ENCODE measurements around the gene OR51B5. TPM values are rescaled to one million over a fixed set of nuclear protein-coding genes. Genes with fewer than 3 reads are reported as not detected.
"Not testable (repeated sequence)": the region's sequence is repeated elsewhere in the genome, so short reads cannot be mapped to it uniquely, and the experiment has no call there.

Gene OR51B5
- total RNA-seq, 1 donor from 2014 or later: not detected

GRCh38 chr11:5364214-5364613, 20.9 kb upstream of the OR51B5 start:
- Mint-ChIP-seq H3K4me1 (ENCODE audit: unreplicated experiment) (no peaks in the 10 kb centered on the region), H3K9me3 (no peaks in the 10 kb centered on the region), H3K27ac (no peak overlapping the region), H3K36me3 (no peaks in the 10 kb centered on the region), H3K4me3 (no peak overlapping the region), H3K27me3 (peaks cover 5% of the 10 kb centered on the region)
- TF ChIP-seq CTCF (conservative IDR thresholded peaks at IDR 0.05): no peak
- no peak for DNase-seq (ENCODE audit: extremely low spot score, unreplicated experiment)

GRCh38 chr11:5363679-5364078, 20.4 kb upstream of the OR51B5 start:
- Mint-ChIP-seq H3K4me3 (no peak overlapping the region), H3K4me1 (ENCODE audit: unreplicated experiment) (no peaks in the 10 kb centered on the region), H3K9me3 (no peaks in the 10 kb centered on the region), H3K36me3 (no peaks in the 10 kb centered on the region), H3K27me3 (peaks cover 5% of the 10 kb centered on the region), H3K27ac (no peak overlapping the region)
- no peak for DNase-seq (ENCODE audit: extremely low spot score, unreplicated experiment)
- no peak for TF ChIP-seq CTCF (conservative IDR thresholded peaks at IDR 0.05)

- no peak for DNase-seq (ENCODE audit: extremely low spot score, unreplicated experiment)
- Mint-ChIP-seq H3K4me3 (no peak overlapping the region), H3K4me1 (ENCODE audit: unreplicated experiment) (no peaks in the 10 kb centered on the region), H3K36me3 (no peaks in the 10 kb centered on the region), H3K27ac (no peak overlapping the region), H3K9me3 (no peaks in the 10 kb centered on the region), H3K27me3 (peaks cover 5% of the 10 kb centered on the region)
- TF ChIP-seq CTCF (conservative IDR thresholded peaks at IDR 0.05): no peak
Observed at GRCh38 chr11:5362017-5362625, 18.8 kb upstream of the OR51B5 start.

GRCh38 chr11:5356031-5356430, 12.7 kb upstream of the OR51B5 start:
- not testable (repeated sequence) for H3K9me3 Mint-ChIP-seq; H3K4me1 Mint-ChIP-seq (ENCODE audit: unreplicated experiment); H3K27ac Mint-ChIP-seq; H3K4me3 Mint-ChIP-seq; H3K27me3 Mint-ChIP-seq; H3K36me3 Mint-ChIP-seq; DNase-seq (ENCODE audit: extremely low spot score, unreplicated experiment)

GRCh38 chr11:5351208-5351607, 7.9 kb upstream of the OR51B5 start, which contains the start of gene OR51B6:
Gene OR51B6 (plus strand): TSS chr11:5351508. CDS start chr11:5351508, 0 bp downstream.
- no peak within 1 kb of the TSS for H3K27ac Mint-ChIP-seq
- no peak for DNase-seq (ENCODE audit: extremely low spot score, unreplicated experiment)

GRCh38 chr11:5349550-5349949, 6.2 kb upstream of the OR51B5 start:
- no peaks in the 10 kb centered on the region for H3K36me3 Mint-ChIP-seq
- H3K4me3 Mint-ChIP-seq: no peak overlapping the region
- H3K4me1 Mint-ChIP-seq (ENCODE audit: unreplicated experiment): no peaks in the 10 kb centered on the region
- H3K9me3 Mint-ChIP-seq: no peaks in the 10 kb centered on the region
- DNase-seq (ENCODE audit: extremely low spot score, unreplicated experiment): no peak
- no peak for TF ChIP-seq CTCF (conservative IDR thresholded peaks at IDR 0.05)
- peaks cover 19% of the 10 kb centered on the region for H3K27me3 Mint-ChIP-seq
- H3K27ac Mint-ChIP-seq: no peak overlapping the region

More at GRCh38 chr11:5351208-5351607, 7.9 kb upstream of the OR51B5 start, which contains the start of gene OR51B6:
- no peaks in the 10 kb centered on the region for H3K9me3 Mint-ChIP-seq
- no peaks in the 10 kb centered on the region for H3K4me1 Mint-ChIP-seq (ENCODE audit: unreplicated experiment)
- no peaks in the 10 kb centered on the region for H3K36me3 Mint-ChIP-seq
- TF ChIP-seq CTCF (conservative IDR thresholded peaks at IDR 0.05): no peak
- H3K4me3 Mint-ChIP-seq: no peak within 1 kb of the TSS
- H3K27me3 Mint-ChIP-seq: peaks cover 16% of the 10 kb centered on the region

Measured in type B pancreatic cell (in vitro differentiated cells).